ENCODE results near the gene UBE2C.
"Not testable (repeated sequence)": the region's sequence is repeated elsewhere in the genome, so short reads cannot be mapped to it uniquely, and the experiment has no call there.

Gene UBE2C

GRCh38 chr20:45812157-45813005 lies at the start of gene UBE2C:
Gene UBE2C, plus strand, starts transcription at chr20:45812644. Its CDS starts 52 bp downstream, at chr20:45812696.
- DNase-seq: peak; percentile 99

- not testable (repeated sequence) for DNase-seq
These were observed 47.7 kb upstream of the UBE2C start for GRCh38 chr20:45764618-45765282.

GRCh38 chr20:45765307-45765875 lies 47.1 kb upstream of the UBE2C start:
- DNase-seq: no peak

- no peak for DNase-seq
These were observed 46.5 kb upstream of the UBE2C start for GRCh38 chr20:45765980-45766379.

- no peak for DNase-seq
These were observed 44.0 kb upstream of the UBE2C start for GRCh38 chr20:45768479-45768878.

GRCh38 chr20:45771182-45771759 lies 41.2 kb upstream of the UBE2C start:
- peak; percentile 81 for DNase-seq

- DNase-seq: no peak
These were observed 39.8 kb upstream of the UBE2C start for GRCh38 chr20:45772693-45773092.

GRCh38 chr20:45774945-45775344 lies 37.5 kb upstream of the UBE2C start:
- no peak for DNase-seq

GRCh38 chr20:45775411-45775810 lies 37.0 kb upstream of the UBE2C start:
- DNase-seq: no peak

- no peak for DNase-seq
These were observed 35.5 kb upstream of the UBE2C start for GRCh38 chr20:45776931-45777330.

- no peak for DNase-seq
These were observed 33.2 kb upstream of the UBE2C start for GRCh38 chr20:45779011-45779915.

GRCh38 chr20:45780159-45780558 lies 32.3 kb upstream of the UBE2C start:
- DNase-seq: no peak

GRCh38 chr20:45781391-45781931 lies 31.0 kb upstream of the UBE2C start:
- no peak for DNase-seq

- no peak for DNase-seq
These were observed 29.6 kb upstream of the UBE2C start for GRCh38 chr20:45782890-45783289.

GRCh38 chr20:45783656-45784294 lies 28.7 kb upstream of the UBE2C start:
- no peak for DNase-seq

GRCh38 chr20:45788351-45788750 lies 24.1 kb upstream of the UBE2C start:
- no peak for DNase-seq

- no peak for DNase-seq
These were observed 19.9 kb upstream of the UBE2C start for GRCh38 chr20:45792317-45793118.

- no peak for DNase-seq
These were observed 15.9 kb upstream of the UBE2C start for GRCh38 chr20:45796337-45797065.

- not testable (repeated sequence) for DNase-seq
These were observed 14.9 kb upstream of the UBE2C start for GRCh38 chr20:45797510-45797909.

- not testable (repeated sequence) for DNase-seq
These were observed 14.5 kb upstream of the UBE2C start for GRCh38 chr20:45797955-45798354.

Data from NCI-H1092 treated with DMSO at 0.1 percent for 48 hours (cell line).